Measurements from ENCODE around the gene STC2. TPM values are rescaled to one million over a fixed set of nuclear protein-coding genes. Genes with fewer than 3 reads are reported as not detected.

The STC2 gene
- total RNA-seq, 4 donors from 2014 or later = 0.90 to 3.9 (median 1.2) TPM

GRCh38 chr5:173298213-173298926 lies 29.8 kb downstream of the STC2 start:
- H3K27ac ChIP-seq = no peak overlapping the region
- DNase-seq (ENCODE audit: low spot score in 2 of 2) = no peak
- TF ChIP-seq EP300 (IDR thresholded peaks at IDR 0.05) = no peak
- TF ChIP-seq POLR2A (IDR thresholded peaks at IDR 0.05) = no peak
- TF ChIP-seq CTCF (IDR thresholded peaks at IDR 0.05) = no peak
- no peaks in the 10 kb centered on the region for H3K36me3 ChIP-seq
- 60 to 61% methylated on average over 19 of the region's 19 CpGs for WGBS, 2 donors
- H3K4me3 ChIP-seq = no peak overlapping the region
- no peaks in the 10 kb centered on the region for H3K9me3 ChIP-seq
- peaks cover 0 to 11% (median 5%) of the 10 kb centered on the region in 4 donors for H3K4me1 ChIP-seq
- peaks cover 0 to 11% of the 10 kb centered on the region in 2 donors for H3K27me3 ChIP-seq

GRCh38 chr5:173297813-173298212 lies 30.4 kb downstream of the STC2 start:
- H3K36me3 ChIP-seq = no peaks in the 10 kb centered on the region
- TF ChIP-seq CTCF (IDR thresholded peaks at IDR 0.05) (no peak), POLR2A (IDR thresholded peaks at IDR 0.05) (no peak), EP300 (IDR thresholded peaks at IDR 0.05) (no peak)
- no peak overlapping the region for H3K4me3 ChIP-seq
- 85 to 89% methylated on average over 8 of the region's 8 CpGs for WGBS, 2 donors
- peaks cover 0 to 13% of the 10 kb centered on the region in 2 donors for H3K27me3 ChIP-seq
- DNase-seq (ENCODE audit: low spot score in 2 of 2) = no peak
- H3K9me3 ChIP-seq = no peaks in the 10 kb centered on the region
- no peak overlapping the region for H3K27ac ChIP-seq
- peaks cover 0 to 11% (median 5%) of the 10 kb centered on the region in 4 donors for H3K4me1 ChIP-seq

- TF ChIP-seq EP300 (IDR thresholded peaks at IDR 0.05) (no peak), CTCF (IDR thresholded peaks at IDR 0.05) (no peak), POLR2A (IDR thresholded peaks at IDR 0.05) (no peak)
- Histone ChIP-seq H3K27ac (no peak overlapping the region), H3K27me3 (peaks cover 0 to 21% of the 10 kb centered on the region in 2 donors), H3K9me3 (no peaks in the 10 kb centered on the region), H3K36me3 (no peaks in the 10 kb centered on the region), H3K4me3 (no peak overlapping the region), H3K4me1 (peaks cover 0 to 11% (median 5%) of the 10 kb centered on the region in 4 donors)
- no peak for DNase-seq (ENCODE audit: low spot score in 2 of 2)
- 86 to 88% methylated on average over 20 of the region's 25 CpGs for WGBS, 2 donors
Observed at GRCh38 chr5:173296737-173297676, 31.2 kb downstream of the STC2 start.

GRCh38 chr5:173295796-173296195 lies 32.4 kb downstream of the STC2 start:
- 92 to 93% methylated on average over 1 of the region's 1 CpG for WGBS, 2 donors
- H3K4me3 ChIP-seq = no peak overlapping the region
- H3K4me1 ChIP-seq = peaks cover 0 to 14% (median 5%) of the 10 kb centered on the region in 4 donors
- H3K27me3 ChIP-seq = peaks cover 0 to 27% of the 10 kb centered on the region in 2 donors
- no peaks in the 10 kb centered on the region for H3K9me3 ChIP-seq
- no peaks in the 10 kb centered on the region for H3K36me3 ChIP-seq
- no peak overlapping the region for H3K27ac ChIP-seq
- TF ChIP-seq POLR2A (IDR thresholded peaks at IDR 0.05) = no peak
- TF ChIP-seq EP300 (IDR thresholded peaks at IDR 0.05) = no peak
- DNase-seq (ENCODE audit: low spot score in 2 of 2) = no peak

GRCh38 chr5:173294673-173295320 lies 33.4 kb downstream of the STC2 start:
- 66 to 67% methylated on average over 10 of the region's 10 CpGs for WGBS, 2 donors
- Histone ChIP-seq H3K27ac (no peak overlapping the region), H3K4me3 (no peak overlapping the region)

More at GRCh38 chr5:173294673-173295320, 33.4 kb downstream of the STC2 start:
- no peaks in the 10 kb centered on the region for H3K9me3 ChIP-seq
- H3K36me3 ChIP-seq = no peaks in the 10 kb centered on the region
- TF ChIP-seq EP300 (IDR thresholded peaks at IDR 0.05) (no peak), POLR2A (IDR thresholded peaks at IDR 0.05) (no peak), CTCF (IDR thresholded peaks at IDR 0.05) (no peak)
- H3K4me1 ChIP-seq = peaks cover 0 to 20% (median 5%) of the 10 kb centered on the region in 4 donors
- H3K27me3 ChIP-seq = peaks cover 0 to 37% of the 10 kb centered on the region in 2 donors
- no peak for DNase-seq (ENCODE audit: low spot score in 2 of 2)
